Measurements from ENCODE around the gene CELF5.

DNA sequence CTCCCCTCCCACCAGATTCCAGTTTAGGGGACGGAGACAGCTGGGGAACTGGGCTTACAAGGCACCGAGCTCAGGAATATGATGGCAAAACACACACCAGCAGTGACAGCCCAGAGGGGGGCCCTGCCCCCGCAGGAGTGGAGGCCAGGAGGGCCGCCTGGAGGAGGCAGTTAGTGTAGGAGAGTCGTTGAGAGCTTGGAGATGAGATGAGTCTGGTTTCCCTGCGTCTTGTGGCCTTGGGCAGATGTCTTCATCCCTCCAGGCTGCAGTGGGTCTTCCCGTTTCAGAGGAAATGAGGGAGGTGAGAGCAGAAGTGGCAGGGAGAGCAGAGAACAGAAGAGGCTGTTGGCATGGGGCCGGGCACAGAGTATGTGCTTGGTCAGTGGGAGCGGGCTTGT is 4.9 kb downstream of the CELF5 start:
- no peak for TF ChIP-seq POLR2AphosphoS5 (IDR thresholded peaks at IDR 0.05; ENCODE audit: borderline replicate concordance, low read depth, low read length)
- TF ChIP-seq EZH2 (IDR thresholded peaks at IDR 0.05), result no peak
